HCT116 (cell line): Measurements from ENCODE around the gene KLHDC4. TPM values are rescaled to one million over a fixed set of nuclear protein-coding genes. Genes with fewer than 3 reads are reported as not detected.

ENCODE experiments used
- ATAC-seq: fragments of 200-7000 bp; cut with Tn5 transposase; 2 replicates; pipeline ENCODE4 v1.9.1; 2020; ENCODE audit warnings: mild to moderate bottlenecking, moderate library complexity
- BruUV-seq: library from RNA; stranded (reverse); fragments of 400-500 nt; replicated peaks from 2 replicates; lab custom pipeline; 2021; lab: Mats Ljungman, UMichigan
- CTCF ChIA-PET: fragments of 300-600 bp; sonication (Branson Sonifier 250); formaldehyde crosslinking; loops from one replicate; lab custom pipeline; 2021; ENCODE audit warnings: antibody characterized with exemption; lab: Charles Lee
- POLR2A ChIA-PET: fragments of 300-600, 350-600 bp; sonication (Branson Sonifier 250); formaldehyde crosslinking; loops from one replicate; lab custom pipeline; 2021; ENCODE audit warnings: antibody characterized with exemption; lab: Charles Lee
- RAD21 ChIA-PET, 2 experiments: fragments of 300-600 bp; sonication (Branson Sonifier 250); formaldehyde crosslinking; loops; one replicate each; lab custom pipeline; 2023; ENCODE audit warnings: low total read pairs in 2 of 2; ENCODE audit not compliant: uncharacterized antibody in 2 of 2, unreplicated experiment in 2 of 2, low non-redundant PET in 1 of 2; lab: Charles Lee
- DNase-seq: peaks from one replicate; pipeline ENCODE4 v3.0.0-alpha.2; 2010; ENCODE audit warnings: low read depth, low spot score
- H2AFZ ChIP-seq: fragments of 200-600 bp; shearing (Covaris generic), sonication (generic); 2 replicates; pipeline ENCODE4 v1.6.1; 2017; ENCODE audit warnings: low read depth, mixed run types, mixed read lengths, antibody characterized with exemption, low read length; ENCODE audit not compliant: poor library complexity, severe bottlenecking
- H3K27ac ChIP-seq: 2 replicates; pipeline ENCODE4 v1.5.1; 2012; ENCODE audit warnings: low read depth, low read length
- H3K27me3 ChIP-seq: fragments of 200-600 bp; sonication (generic); 2 replicates; pipeline ENCODE4 v1.6.1; 2016; ENCODE audit warnings: mixed run types, low read length, mixed read lengths; ENCODE audit not compliant: insufficient read depth
- H3K36me3 ChIP-seq, 2 experiments: fragments of 200-500 bp in 1 of 2; fragments of 200-600 bp in 1 of 2; sonication (Bioruptor generic) in 1 of 2; sonication (generic) in 1 of 2; 2 replicates each; pipeline versions ENCODE4 v1.5.1 to v1.6.1; 2014 to 2016; ENCODE audit warnings: low read length in 2 of 2, inconsistent platforms in 1 of 2, mixed read lengths in 1 of 2, mixed run types in 1 of 2; ENCODE audit not compliant: insufficient read depth in 2 of 2, control insufficient read depth in 1 of 2
- H3K4me1 ChIP-seq, 2 experiments: fragments of 200-600 bp in 1 of 2; sonication (generic) in 1 of 2; 2 replicates each; pipeline versions ENCODE4 v1.5.1 to v1.6.1; 2012 to 2017; ENCODE audit warnings: low read length in 2 of 2, inconsistent platforms in 1 of 2, mild to moderate bottlenecking in 1 of 2, mixed read lengths in 1 of 2, mixed run types in 1 of 2, moderate library complexity in 1 of 2; ENCODE audit not compliant: insufficient read depth in 2 of 2, control insufficient read depth in 1 of 2
- H3K4me2 ChIP-seq: fragments of 200-600 bp; sonication (generic); 2 replicates; pipeline ENCODE4 v1.6.1; 2017; ENCODE audit warnings: mixed run types, low read length, mixed read lengths
- H3K4me3 ChIP-seq, 2 experiments: fragments of 200-600 bp in 1 of 2; sonication (generic) in 1 of 2; replicated peaks in 1 of 2; 2 replicates each; pipeline ENCODE4 v1.5.1; 2011 to 2016; ENCODE audit warnings: low read length in 2 of 2, control low read depth in 1 of 2, low read depth in 1 of 2, mild to moderate bottlenecking in 1 of 2, mixed read lengths in 1 of 2, mixed run types in 1 of 2
- H3K79me2 ChIP-seq: fragments of 200-600 bp; sonication (generic); 2 replicates; pipeline ENCODE4 v1.6.1; 2017; ENCODE audit warnings: mild to moderate bottlenecking, mixed run types, low read length, moderate library complexity, mixed read lengths; ENCODE audit not compliant: insufficient read depth
- H3K9ac ChIP-seq: fragments of 200-600 bp; sonication (generic); 2 replicates; pipeline ENCODE4 v1.6.1; 2016; ENCODE audit warnings: low read length, mixed read lengths
- H3K9me2 ChIP-seq: fragments of 200-600 bp; sonication (generic), shearing (Covaris generic); 2 replicates; pipeline ENCODE4 v1.6.1; 2017; ENCODE audit warnings: mixed run types, mild to moderate bottlenecking, moderate library complexity; ENCODE audit not compliant: insufficient read depth
- H3K9me3 ChIP-seq, 2 experiments: fragments of 200-500 bp in 1 of 2; fragments of 200-600 bp in 1 of 2; sonication (Bioruptor generic) in 1 of 2; sonication (generic) in 1 of 2; 2 replicates each; pipeline ENCODE4 v1.6.1; 2014 to 2017; ENCODE audit warnings: low read length in 2 of 2, mixed read lengths in 2 of 2, inconsistent platforms in 1 of 2, low read depth in 1 of 2, mild to moderate bottlenecking in 1 of 2, mixed run types in 1 of 2, moderate library complexity in 1 of 2; ENCODE audit not compliant: control insufficient read depth in 1 of 2, insufficient read depth in 1 of 2
- H4K20me1 ChIP-seq: fragments of 200-600 bp; sonication (generic), shearing (Covaris generic); 2 replicates; pipeline ENCODE4 v1.6.1; 2017; ENCODE audit warnings: mixed run types, mild to moderate bottlenecking, moderate library complexity; ENCODE audit not compliant: insufficient read depth
- CBX3 ChIP-seq: IDR thresholded peaks from 2 replicates; pipeline ENCODE4 v1.6.1; 2012; ENCODE audit warnings: low read depth
- CTCF ChIP-seq, 3 experiments: fragments of 200-600 bp in 1 of 3; sonication (generic) in 1 of 3; IDR thresholded peaks in 2 of 3; conservative IDR thresholded peaks in 1 of 3; 2 replicates each; pipeline ENCODE4 v1.5.1; 2012 to 2017; ENCODE audit warnings: low read depth in 2 of 3, low read length in 2 of 3, antibody characterized with exemption in 1 of 3, borderline replicate concordance in 1 of 3, control low read depth in 1 of 3, mild to moderate bottlenecking in 1 of 3, mixed read lengths in 1 of 3, mixed run types in 1 of 3, moderate library complexity in 1 of 3; ENCODE audit not compliant: insufficient read depth in 1 of 3
- ELF1 ChIP-seq: IDR thresholded peaks from 2 replicates; pipeline ENCODE4 v1.6.1; 2012; ENCODE audit warnings: low read depth, borderline replicate concordance
- MAX ChIP-seq: IDR thresholded peaks from 2 replicates; pipeline ENCODE4 v1.6.1; 2012
- POLR2A ChIP-seq: IDR thresholded peaks from 2 replicates; pipeline ENCODE4 v1.7.0; 2011; ENCODE audit warnings: borderline replicate concordance; ENCODE audit not compliant: insufficient read depth, insufficient read length; ENCODE audit errors: extremely low read depth
- RAD21 ChIP-seq: IDR thresholded peaks from 2 replicates; pipeline ENCODE4 v1.6.1; 2012; ENCODE audit warnings: low read depth, mild to moderate bottlenecking
- REST ChIP-seq: IDR thresholded peaks from 2 replicates; pipeline ENCODE4 v1.6.1; 2012; ENCODE audit warnings: low read depth
- SRF ChIP-seq: IDR thresholded peaks from 2 replicates; pipeline ENCODE4 v1.6.1; 2012; ENCODE audit warnings: low read depth
- ZFX ChIP-seq: fragments of 450-650 bp; IDR thresholded peaks from 2 replicates; pipeline ENCODE4 v1.6.1; 2017
- intact Hi-C: fragments of 100-400 bp; cut with micrococcal nuclease; formaldehyde crosslinking; loops from 2 replicates; pipeline ENCODE4 v1.10.0; 2022
- total RNA-seq: library from RNA; stranded (reverse); gene quantifications from one replicate; pipeline ENCODE4 v1.2.1, GENCODE V29; 2021; ENCODE audit not compliant: unreplicated experiment

The KLHDC4 gene
- total RNA-seq, 1 experiment from 2014 or later: 107 TPM

- ChIA-PET CTCF (no interaction called here), RAD21 (no interaction called here), POLR2A (no interaction called here)
- H2AFZ ChIP-seq: no peak overlapping the region
- H3K79me2 ChIP-seq: peaks cover 82% of the 10 kb centered on the region
- no peaks in the 10 kb centered on the region for H3K27me3 ChIP-seq
- peaks cover 3% of the 10 kb centered on the region; the same call in 1 of the 2 replicates for H4K20me1 ChIP-seq
- H3K36me3 ChIP-seq: peaks cover 18 to 26% of the 10 kb centered on the region in 2 experiments
- H3K9ac ChIP-seq: no peak overlapping the region
- no peak overlapping the region for H3K4me2 ChIP-seq
- no TSS peak for BruUV-seq
- DNase-seq (no peak), ATAC-seq (no peak)
- intact Hi-C loops: no loop called here
- no peaks in the 10 kb centered on the region for H3K9me2 ChIP-seq
- TF ChIP-seq SRF (no peak), ELF1 (no peak), REST (no peak), RAD21 (no peak)
- no peak overlapping the region for H3K4me3 ChIP-seq
- no peak overlapping the region; the same call in 1 of the 2 replicates for H3K27ac ChIP-seq
- 0 out of 4 replicates have a peak, but pooled peaks cover 0 to 2% of the 10 kb centered on the region in 2 experiments for H3K4me1 ChIP-seq
- no peaks in the 10 kb centered on the region for H3K9me3 ChIP-seq
Measured at GRCh38 chr16:87740909-87741424, 24.8 kb downstream of the KLHDC4 start.

GRCh38 chr16:87740441-87740840 lies 25.3 kb downstream of the KLHDC4 start:
- peaks cover 82% of the 10 kb centered on the region for H3K79me2 ChIP-seq
- no peak for TF ChIP-seq ZFX
- no peak for TF ChIP-seq CBX3
- no peak for TF ChIP-seq CTCF (IDR thresholded peaks at IDR 0.05 in 2 of 3, conservative IDR thresholded peaks at IDR 0.05 in 1 of 3; ENCODE audit: borderline replicate concordance in 1 of 3, insufficient read depth in 1 of 3, low read depth in 2 of 3, low read length in 2 of 3)
- no peak for TF ChIP-seq MAX
- no peak for TF ChIP-seq POLR2A
- RAD21 ChIA-PET: no interaction called here
- no peak overlapping the region for H2AFZ ChIP-seq
- intact Hi-C loops: no loop called here
- H3K27me3 ChIP-seq: no peaks in the 10 kb centered on the region
- 0 out of 4 replicates have a peak, but pooled peaks cover 0 to 2% of the 10 kb centered on the region in 2 experiments for H3K4me1 ChIP-seq
- POLR2A ChIA-PET: no interaction called here
- peaks cover 14 to 26% of the 10 kb centered on the region in 2 experiments for H3K36me3 ChIP-seq
- H3K4me2 ChIP-seq: no peak overlapping the region
- no peaks in the 10 kb centered on the region for H3K9me3 ChIP-seq
- CTCF ChIA-PET: no interaction called here
- DNase-seq (no peak), ATAC-seq (no peak)
- H3K9me2 ChIP-seq: no peaks in the 10 kb centered on the region
- no peak overlapping the region for H3K4me3 ChIP-seq
- no peak overlapping the region for H3K9ac ChIP-seq
- H3K27ac ChIP-seq: no peak overlapping the region
- H4K20me1 ChIP-seq: peaks cover 3% of the 10 kb centered on the region; the same call in 1 of the 2 replicates
- no TSS peak for BruUV-seq
